Myocyte (in vitro differentiated cells): ENCODE data around the gene LRATD1. TPM values are rescaled to one million over a fixed set of nuclear protein-coding genes. Genes with fewer than 3 reads are reported as not detected.
A peak's percentile ranks its signal among the peaks of the same experiment; 100 is the strongest.

Source experiments
- DNase-seq: peaks from one replicate; pipeline ENCODE4 v3.0.0-alpha.2; 2012; ENCODE audit warnings: low read depth
- total RNA-seq: library from RNA; depleted of rRNA; stranded (reverse); fragments of >200 nt; gene quantifications from 2 replicates; pipeline ENCODE4 v1.2.3, GENCODE V29; 2014

Gene LRATD1
- total RNA-seq, 1 donor from 2014 or later = 1.7 TPM

GRCh38 chr2:14633461-14634181 lies 1.1 kb downstream of the LRATD1 start:
- no peak for DNase-seq

- no peak for DNase-seq
Measured at GRCh38 chr2:14634182-14634488, 1.6 kb downstream of the LRATD1 start.

GRCh38 chr2:14634489-14635390 lies 2.2 kb downstream of the LRATD1 start:
- DNase-seq = peak; percentile 74

GRCh38 chr2:14635391-14635871 lies 2.9 kb downstream of the LRATD1 start:
- DNase-seq = peak; percentile 73

- DNase-seq = no peak
Measured at GRCh38 chr2:14638488-14638887, 6.0 kb downstream of the LRATD1 start.

- no peak for DNase-seq
Measured at GRCh38 chr2:14641116-14641515, 8.6 kb downstream of the LRATD1 start.

GRCh38 chr2:14642499-14642898 lies 10.0 kb downstream of the LRATD1 start:
- DNase-seq = no peak

GRCh38 chr2:14647714-14648113 lies 15.2 kb downstream of the LRATD1 start:
- DNase-seq = peak; percentile 65

- no peak for DNase-seq
Measured at GRCh38 chr2:14650066-14650465, 17.5 kb downstream of the LRATD1 start.

GRCh38 chr2:14654835-14655282 lies 22.3 kb downstream of the LRATD1 start:
- DNase-seq = no peak

GRCh38 chr2:14656146-14656545 lies 23.6 kb downstream of the LRATD1 start:
- no peak for DNase-seq

- no peak for DNase-seq
Measured at GRCh38 chr2:14661163-14661562, 28.6 kb downstream of the LRATD1 start.

- peak; percentile 45 for DNase-seq
Measured at GRCh38 chr2:14673351-14673875, 40.9 kb downstream of the LRATD1 start.

GRCh38 chr2:14675489-14675888 lies 43.0 kb downstream of the LRATD1 start:
- no peak for DNase-seq

- DNase-seq = no peak
Measured at GRCh38 chr2:14676371-14676770, 43.9 kb downstream of the LRATD1 start.

GRCh38 chr2:14677039-14677438 lies 44.5 kb downstream of the LRATD1 start:
- peak; percentile 9 for DNase-seq

- no peak for DNase-seq
Measured at GRCh38 chr2:14678761-14679160, 46.2 kb downstream of the LRATD1 start.

GRCh38 chr2:14681608-14682007 lies 49.1 kb downstream of the LRATD1 start:
- DNase-seq = no peak
